GM12864 (cell line): ENCODE measurements around the gene TENM3.

Experiments used
- DNase-seq: peaks from one replicate; pipeline ENCODE4 v3.0.0-alpha.2; 2011; ENCODE audit warnings: low read depth
- H3K4me3 ChIP-seq: 2 replicates; pipeline ENCODE4 v1.5.1; 2011; ENCODE audit warnings: mild to moderate bottlenecking, low read depth, low read length, control low read depth
- TF ChIP-seq, protein P1 (sequence below): IDR thresholded peaks from 2 replicates; pipeline ENCODE4 v1.5.1; 2011; ENCODE audit warnings: low read depth, mild to moderate bottlenecking, moderate library complexity, low read length, control low read depth, inconsistent platforms; ENCODE audit errors: missing control alignments

Gene TENM3

GRCh38 chr4:182251116-182251515 is 7.9 kb downstream of the TENM3 start:
- DNase-seq: no peak
- TF ChIP-seq, protein P1, sequence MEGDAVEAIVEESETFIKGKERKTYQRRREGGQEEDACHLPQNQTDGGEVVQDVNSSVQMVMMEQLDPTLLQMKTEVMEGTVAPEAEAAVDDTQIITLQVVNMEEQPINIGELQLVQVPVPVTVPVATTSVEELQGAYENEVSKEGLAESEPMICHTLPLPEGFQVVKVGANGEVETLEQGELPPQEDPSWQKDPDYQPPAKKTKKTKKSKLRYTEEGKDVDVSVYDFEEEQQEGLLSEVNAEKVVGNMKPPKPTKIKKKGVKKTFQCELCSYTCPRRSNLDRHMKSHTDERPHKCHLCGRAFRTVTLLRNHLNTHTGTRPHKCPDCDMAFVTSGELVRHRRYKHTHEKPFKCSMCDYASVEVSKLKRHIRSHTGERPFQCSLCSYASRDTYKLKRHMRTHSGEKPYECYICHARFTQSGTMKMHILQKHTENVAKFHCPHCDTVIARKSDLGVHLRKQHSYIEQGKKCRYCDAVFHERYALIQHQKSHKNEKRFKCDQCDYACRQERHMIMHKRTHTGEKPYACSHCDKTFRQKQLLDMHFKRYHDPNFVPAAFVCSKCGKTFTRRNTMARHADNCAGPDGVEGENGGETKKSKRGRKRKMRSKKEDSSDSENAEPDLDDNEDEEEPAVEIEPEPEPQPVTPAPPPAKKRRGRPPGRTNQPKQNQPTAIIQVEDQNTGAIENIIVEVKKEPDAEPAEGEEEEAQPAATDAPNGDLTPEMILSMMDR: no peak
- no peak overlapping the region for H3K4me3 ChIP-seq

DNA sequence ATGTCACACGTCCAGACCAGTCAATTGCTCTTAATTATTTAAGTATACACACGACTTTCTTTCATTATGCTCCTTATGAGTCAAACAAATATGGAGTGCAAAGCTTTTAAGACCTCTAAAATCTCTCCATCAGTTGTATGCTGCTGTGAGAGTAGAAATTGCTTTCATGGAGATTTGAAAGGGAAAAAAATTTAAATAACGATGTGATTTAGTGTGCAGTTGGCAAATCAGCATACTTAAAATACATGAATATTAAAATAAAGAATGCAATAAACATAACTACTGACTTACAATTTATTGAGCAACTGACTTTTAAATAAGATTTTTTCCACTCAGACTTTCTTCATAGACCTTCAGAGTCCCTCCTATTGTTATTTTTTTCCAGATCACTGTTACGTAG is 9.0 kb downstream of the TENM3 start:
- DNase-seq: no peak
- no peak overlapping the region for H3K4me3 ChIP-seq
- TF ChIP-seq, protein P1: no peak

GRCh38 chr4:182254026-182254780 is 11.0 kb downstream of the TENM3 start:
- no peak overlapping the region for H3K4me3 ChIP-seq
- TF ChIP-seq, protein P1: no peak
- DNase-seq: no peak

DNA sequence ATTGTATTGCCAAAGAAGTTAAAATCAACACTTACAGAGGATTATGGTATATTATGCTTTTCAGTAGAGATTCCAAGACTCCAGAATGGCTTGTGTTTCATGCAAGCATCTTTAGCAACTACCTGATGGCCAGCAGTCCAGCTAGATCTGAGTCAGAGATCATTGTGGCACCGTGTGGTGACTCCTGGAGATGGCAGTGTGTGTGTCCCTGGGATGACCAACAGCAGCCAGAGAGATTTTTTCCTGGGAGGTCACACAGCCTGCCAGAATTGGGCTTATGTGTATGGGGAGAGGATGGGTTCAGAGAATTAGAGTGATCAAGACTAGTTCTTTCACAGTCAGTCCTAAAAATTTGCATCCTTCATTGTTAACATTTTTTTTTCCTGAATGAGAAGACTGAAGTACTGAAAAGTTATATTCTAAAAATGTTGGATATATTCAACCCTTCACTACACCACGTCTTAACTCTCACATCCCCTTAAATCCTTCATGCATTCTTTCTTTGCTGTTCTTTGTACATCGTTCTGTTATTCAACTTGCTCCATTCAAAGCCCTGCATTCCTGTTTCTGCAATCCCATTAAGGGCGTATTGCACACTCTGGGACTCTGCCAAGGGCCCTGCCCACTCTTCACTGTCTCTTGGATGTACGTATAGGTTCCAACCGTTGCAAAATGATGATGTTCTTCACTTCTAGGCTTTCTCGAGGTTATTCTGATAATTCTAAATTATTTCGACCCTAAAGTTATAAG is 12.4 kb downstream of the TENM3 start:
- no peak overlapping the region for H3K4me3 ChIP-seq
- no peak for DNase-seq
- TF ChIP-seq, protein P1: no peak

DNA sequence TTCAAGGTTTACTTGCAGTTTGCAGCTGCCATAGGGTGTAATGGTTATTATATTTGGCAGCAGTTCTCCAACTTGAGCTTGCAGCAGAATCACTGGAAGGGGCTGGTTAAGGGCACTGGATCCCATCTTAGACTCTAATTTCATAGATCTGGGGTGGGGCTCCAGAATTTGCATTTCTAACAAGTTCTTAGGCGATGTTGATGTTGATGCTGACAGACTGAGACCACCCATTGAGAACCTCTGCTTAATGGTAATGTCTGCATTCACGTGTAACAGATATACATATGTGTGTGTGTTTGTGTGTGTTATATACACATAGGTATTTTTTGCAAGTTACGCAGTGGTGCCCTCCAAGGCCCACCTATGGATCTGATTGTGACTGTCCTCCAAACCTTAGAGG is 13.8 kb downstream of the TENM3 start:
- TF ChIP-seq, protein P1: no peak
- no peak for DNase-seq
- H3K4me3 ChIP-seq: no peak overlapping the region

DNA sequence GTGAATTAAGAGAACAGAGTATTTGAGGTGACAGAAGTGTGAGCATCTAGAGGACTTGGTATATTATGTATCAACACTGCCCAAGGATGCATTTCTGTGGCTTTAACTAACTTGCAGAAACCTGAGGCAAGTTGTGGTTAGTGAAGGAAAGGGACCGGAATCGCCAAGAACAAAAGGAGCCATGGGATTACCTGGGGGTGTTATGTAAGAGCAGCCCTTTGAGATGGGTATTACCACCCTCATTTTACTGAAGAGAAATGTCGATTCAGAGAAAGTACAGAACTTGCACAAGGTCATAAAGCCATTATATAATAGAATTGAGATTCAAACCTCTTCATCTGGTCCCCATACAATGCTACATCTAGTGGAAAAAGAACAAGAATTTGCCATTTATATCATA is 14.3 kb downstream of the TENM3 start:
- no peak overlapping the region for H3K4me3 ChIP-seq
- TF ChIP-seq, protein P1: no peak
- no peak for DNase-seq

GRCh38 chr4:182258441-182259000 is 15.3 kb downstream of the TENM3 start:
- no peak for DNase-seq

More at GRCh38 chr4:182258441-182259000, 15.3 kb downstream of the TENM3 start:
- no peak overlapping the region for H3K4me3 ChIP-seq
- TF ChIP-seq, protein P1: no peak
